GM21717 (cell line): ENCODE results near the gene MDM4.
"Not testable (repeated sequence)": the region's sequence is repeated elsewhere in the genome, so short reads cannot be mapped to it uniquely, and the experiment has no call there.

ENCODE experiments used
- ATAC-seq: cut with Tn5 transposase; IDR thresholded peaks from one replicate; pipeline ENCODE4 v1.9.1; 2021; ENCODE audit warnings: mild to moderate bottlenecking, moderate library complexity; ENCODE audit not compliant: unreplicated experiment

The MDM4 gene, protein sequence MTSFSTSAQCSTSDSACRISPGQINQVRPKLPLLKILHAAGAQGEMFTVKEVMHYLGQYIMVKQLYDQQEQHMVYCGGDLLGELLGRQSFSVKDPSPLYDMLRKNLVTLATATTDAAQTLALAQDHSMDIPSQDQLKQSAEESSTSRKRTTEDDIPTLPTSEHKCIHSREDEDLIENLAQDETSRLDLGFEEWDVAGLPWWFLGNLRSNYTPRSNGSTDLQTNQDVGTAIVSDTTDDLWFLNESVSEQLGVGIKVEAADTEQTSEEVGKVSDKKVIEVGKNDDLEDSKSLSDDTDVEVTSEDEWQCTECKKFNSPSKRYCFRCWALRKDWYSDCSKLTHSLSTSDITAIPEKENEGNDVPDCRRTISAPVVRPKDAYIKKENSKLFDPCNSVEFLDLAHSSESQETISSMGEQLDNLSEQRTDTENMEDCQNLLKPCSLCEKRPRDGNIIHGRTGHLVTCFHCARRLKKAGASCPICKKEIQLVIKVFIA

DNA sequence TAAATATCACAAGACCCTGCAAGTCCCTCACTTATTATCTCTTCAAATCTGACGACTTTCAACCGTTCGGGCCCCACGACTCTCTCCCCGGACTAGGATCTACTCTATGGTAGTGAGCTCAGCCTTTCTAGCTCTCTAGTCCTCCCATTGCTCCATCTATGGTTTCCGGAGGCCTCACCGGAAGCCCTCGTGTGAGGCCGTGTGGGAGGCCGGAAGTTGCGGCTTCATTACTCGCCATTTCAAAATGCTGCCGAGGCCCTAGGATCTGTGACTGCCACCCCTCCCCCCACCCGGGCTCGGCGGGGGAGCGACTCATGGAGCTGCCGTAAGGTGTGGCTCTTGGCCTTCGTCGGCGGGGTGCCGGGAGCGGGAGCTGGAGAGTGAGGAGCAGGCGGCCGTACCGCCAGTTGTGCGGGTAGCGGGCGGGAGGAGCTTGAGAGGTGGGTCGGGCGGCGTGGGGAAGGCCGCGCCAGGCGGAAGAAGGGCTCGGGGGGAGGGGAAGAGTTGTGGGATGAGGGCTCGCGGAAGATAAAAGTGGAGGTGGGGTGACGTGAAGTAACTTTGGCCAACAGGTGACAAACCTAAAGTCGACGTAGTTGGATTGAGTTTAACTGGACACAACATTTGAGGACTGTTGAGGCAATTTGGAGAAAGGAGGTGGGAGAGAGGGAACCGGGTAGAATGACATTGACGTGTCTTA, at the start of gene MDM4:
Gene MDM4, plus strand, starts transcription at position 227 of the 700 bp plus-strand sequence. CDS start 9,113 bp downstream, outside the sequence.
- ATAC-seq = peak; percentile 72

- peak; percentile 3 for ATAC-seq
Observed at GRCh38 chr1:204466416-204467405, 49.5 kb upstream of the MDM4 start.

- ATAC-seq = no peak
Observed at GRCh38 chr1:204468206-204468605, 48.0 kb upstream of the MDM4 start.

GRCh38 chr1:204468766-204469302, 47.4 kb upstream of the MDM4 start:
- ATAC-seq = no peak

GRCh38 chr1:204469304-204469703, 46.9 kb upstream of the MDM4 start:
- ATAC-seq = no peak

DNA sequence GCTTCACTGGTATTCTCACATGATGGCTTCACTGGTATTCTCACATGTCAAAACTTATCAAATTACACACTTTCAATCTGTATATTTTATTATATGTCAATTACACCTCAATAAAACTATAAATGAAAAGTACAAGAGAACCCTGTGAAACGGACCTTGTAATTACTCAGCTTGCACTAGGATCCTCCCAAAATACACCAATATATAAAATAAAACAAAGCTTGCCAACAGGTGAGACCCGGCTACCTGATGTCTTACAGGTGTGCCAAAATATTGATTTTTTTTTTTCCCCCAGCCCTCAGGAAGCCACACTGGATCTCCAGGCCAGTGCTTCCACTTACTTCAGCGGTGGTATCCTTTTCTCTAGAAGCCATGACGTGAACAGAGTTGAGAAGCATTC, 44.5 kb upstream of the MDM4 start:
- ATAC-seq = no peak

DNA sequence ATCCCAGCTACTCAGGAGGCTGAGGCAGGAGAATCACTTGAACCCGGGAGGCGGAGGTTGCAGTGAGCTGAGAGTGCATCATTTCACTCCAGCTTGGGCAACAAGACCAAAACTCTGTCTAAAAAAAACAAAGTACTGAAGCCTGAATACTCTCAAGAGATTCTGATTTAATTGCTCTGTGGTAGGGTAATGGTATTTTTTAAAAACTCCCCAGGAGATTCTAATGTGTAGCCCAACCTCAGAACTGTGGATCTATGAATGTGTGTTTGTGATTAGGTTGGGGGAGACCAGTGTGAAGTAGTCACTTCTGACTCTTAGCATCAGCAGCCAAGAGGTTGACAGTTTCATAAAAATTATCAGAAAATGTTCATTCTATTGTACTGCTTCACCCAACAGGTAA, 43.5 kb upstream of the MDM4 start:
- ATAC-seq = no peak

DNA sequence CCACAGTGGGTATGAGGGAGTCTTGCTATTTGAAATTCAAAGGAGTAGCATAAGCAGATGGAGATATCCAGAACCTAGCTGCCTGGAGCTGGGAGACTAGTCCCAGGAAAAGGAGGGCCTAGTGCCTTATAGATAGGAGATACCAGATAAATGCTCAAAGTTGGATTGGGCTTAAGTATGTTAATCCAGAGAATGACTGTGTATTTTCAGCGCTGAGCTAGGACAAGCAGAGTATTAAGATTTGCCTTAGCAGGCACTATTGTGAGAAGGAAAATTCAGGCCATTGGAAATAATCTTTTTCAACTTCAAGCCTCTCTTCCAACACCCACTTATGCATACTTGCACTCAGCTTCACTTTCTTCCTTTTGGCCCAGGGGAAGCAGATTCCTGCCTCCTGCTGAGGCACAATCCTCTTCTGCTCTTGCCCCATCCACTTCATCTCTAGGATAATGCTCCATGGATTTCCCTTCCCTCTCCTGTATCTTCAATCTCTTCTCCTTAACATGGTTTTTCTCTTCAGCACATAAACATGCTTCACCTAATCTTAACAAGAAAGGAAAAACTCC, 42.7 kb upstream of the MDM4 start:
- no peak for ATAC-seq

- ATAC-seq = no peak
Observed at GRCh38 chr1:204475656-204476432, 40.4 kb upstream of the MDM4 start.

DNA sequence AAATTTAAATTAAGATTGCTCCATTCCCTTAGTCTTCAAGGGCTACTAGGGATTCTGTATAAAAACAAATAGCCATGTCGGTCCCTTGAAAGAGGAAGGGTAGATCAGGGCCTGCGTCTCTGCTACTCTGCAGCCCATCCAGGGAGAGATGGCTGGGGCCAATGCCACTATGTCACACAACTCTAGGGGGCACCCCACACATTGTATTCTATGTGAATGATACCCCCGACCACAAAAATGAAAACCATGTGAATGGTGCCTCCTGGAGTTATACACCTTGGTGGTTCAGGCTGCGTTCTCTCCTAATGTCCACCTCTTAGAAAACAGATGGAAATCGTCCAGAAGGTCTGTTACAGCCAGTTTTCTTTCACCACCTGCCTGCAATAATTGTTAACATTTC, 39.6 kb upstream of the MDM4 start:
- ATAC-seq = no peak

DNA sequence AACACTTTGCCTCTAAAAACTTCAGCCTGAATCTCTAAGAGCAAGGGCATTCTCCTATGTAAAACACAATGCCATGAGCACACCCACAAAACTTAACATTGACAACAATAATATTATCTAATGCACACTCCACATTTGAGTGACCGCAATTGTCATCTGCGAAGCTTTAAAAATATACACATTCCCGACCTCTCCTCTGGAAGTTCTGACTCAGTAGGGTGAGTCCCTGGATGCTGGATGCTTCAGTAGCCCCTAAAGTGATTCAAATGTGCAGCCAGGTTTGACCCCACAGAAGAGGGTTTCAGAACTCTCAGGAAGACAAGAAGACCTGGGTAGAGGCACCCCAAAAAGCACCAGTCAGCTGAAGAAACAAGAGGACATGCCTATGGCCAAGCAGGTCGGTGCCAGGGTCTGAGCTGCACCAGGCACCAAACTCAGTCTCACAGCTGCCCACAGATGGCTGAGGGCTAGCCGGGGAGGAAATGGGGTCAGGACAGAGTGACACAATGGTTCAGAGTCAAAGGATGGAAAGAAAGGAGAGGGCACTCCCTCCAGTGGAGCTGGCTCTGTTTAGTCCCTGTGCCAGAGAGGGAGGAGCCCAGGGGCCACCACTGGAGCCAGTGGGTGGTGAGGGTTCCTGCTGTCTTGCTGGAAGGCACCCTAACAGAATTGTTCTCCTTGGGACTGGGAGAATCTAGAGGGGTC, 39.0 kb upstream of the MDM4 start:
- ATAC-seq = no peak

DNA sequence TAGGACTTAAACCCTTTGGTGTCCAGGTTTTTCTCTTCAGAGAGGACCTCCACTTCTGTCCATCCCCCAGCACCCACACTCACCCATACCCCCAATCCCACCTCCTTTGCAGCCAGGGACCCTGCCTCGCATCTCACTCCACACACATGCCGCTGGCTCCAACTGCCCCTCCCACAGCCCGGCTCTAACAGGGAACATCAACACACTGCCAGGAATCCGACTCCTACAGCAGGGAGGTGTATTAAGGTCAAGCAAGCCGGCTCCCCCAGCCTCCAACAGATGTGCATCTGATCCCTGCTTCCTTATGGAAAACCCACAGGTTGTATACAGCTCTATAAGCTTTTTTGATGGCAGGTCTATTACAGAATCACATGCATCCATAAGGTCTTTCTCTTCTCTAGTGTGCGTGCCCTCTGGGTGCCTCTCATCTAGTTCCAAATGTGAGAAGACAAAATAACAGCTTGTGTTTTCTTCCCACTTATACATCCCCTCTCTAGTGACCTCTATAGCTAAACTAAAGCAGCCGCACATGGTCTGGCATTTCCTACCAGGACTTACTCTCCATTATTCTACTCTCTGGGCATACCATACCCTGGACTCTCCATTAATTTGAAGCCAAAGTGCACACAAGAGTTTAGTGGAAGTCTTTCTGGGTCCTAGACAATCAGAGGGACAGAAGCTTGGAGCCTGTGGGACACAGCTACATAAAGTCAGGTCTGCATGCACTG, 37.9 kb upstream of the MDM4 start:
- no peak for ATAC-seq

GRCh38 chr1:204478921-204479320, 37.3 kb upstream of the MDM4 start:
- ATAC-seq = no peak

GRCh38 chr1:204479387-204480136, 36.6 kb upstream of the MDM4 start:
- ATAC-seq = no peak

GRCh38 chr1:204480515-204480914, 35.7 kb upstream of the MDM4 start:
- ATAC-seq = peak; percentile 47

- no peak for ATAC-seq
Observed at GRCh38 chr1:204483791-204484190, 32.4 kb upstream of the MDM4 start.

DNA sequence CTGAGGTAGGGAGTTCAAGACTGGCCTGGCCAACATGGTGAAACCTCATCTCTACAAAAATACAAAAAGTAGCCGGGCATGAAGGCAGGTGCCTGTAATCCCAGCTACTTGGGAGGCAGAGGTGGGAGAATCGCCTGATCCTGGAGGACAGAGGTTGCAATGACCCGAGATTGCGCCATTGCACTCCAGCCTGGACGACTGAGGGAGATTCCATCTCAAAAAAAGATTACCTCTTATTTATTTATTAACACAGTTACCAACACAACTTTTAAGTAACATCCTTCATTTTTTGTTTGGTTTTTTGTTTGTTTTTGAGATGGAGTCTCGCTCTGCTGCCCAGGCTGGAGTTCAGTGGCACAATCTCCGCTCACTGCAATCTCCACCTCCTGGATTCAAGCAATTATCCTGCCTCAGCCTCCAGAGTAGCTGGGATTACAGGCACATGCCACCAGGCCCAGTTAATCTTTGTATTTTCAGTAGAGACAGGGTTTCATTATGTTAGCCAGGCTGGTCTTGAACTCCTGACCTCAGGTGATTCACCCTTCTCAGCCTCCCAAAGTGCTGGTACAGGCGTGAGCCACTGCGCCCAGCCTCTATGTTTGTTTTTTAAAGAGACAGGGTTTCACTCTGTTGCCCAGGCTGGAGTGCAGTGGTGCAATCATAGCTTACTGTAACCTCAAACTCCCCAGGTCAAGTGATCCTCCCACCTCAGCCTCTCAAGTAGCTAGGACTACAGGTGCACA, 29.5 kb upstream of the MDM4 start:
- not testable (repeated sequence) for ATAC-seq
